Neuronal stem cell (in vitro differentiated cells): ENCODE data around the gene HTN3.

ENCODE experiments used
- DNase-seq: peaks from one replicate; pipeline ENCODE4 v3.0.0-alpha.2; 2013; ENCODE audit warnings: low spot score
- H2AFZ ChIP-seq: one replicate; pipeline ENCODE4 v1.6.1; 2013; ENCODE audit warnings: mild to moderate bottlenecking, low read length, inconsistent platforms
- H2AK5ac ChIP-seq: 2 replicates; pipeline ENCODE4 v1.6.1; 2013; ENCODE audit warnings: low read depth, mild to moderate bottlenecking, inconsistent platforms, low read length, moderate library complexity, mixed read lengths
- H2BK120ac ChIP-seq: 2 replicates; pipeline ENCODE4 v1.6.1; 2013; ENCODE audit warnings: low read depth, mild to moderate bottlenecking, inconsistent platforms, low read length, moderate library complexity, mixed read lengths
- H2BK12ac ChIP-seq: one replicate; pipeline ENCODE4 v1.6.1; 2013; ENCODE audit warnings: low read length, inconsistent platforms
- H2BK15ac ChIP-seq: 2 replicates; pipeline ENCODE4 v1.6.1; 2013; ENCODE audit warnings: mild to moderate bottlenecking, low read length, inconsistent platforms, mixed read lengths
- H2BK5ac ChIP-seq: one replicate; pipeline ENCODE4 v1.6.1; 2013; ENCODE audit warnings: inconsistent platforms, mild to moderate bottlenecking, low read length, moderate library complexity
- H3K14ac ChIP-seq: one replicate; pipeline ENCODE4 v1.6.1; 2013; ENCODE audit warnings: low read length, inconsistent platforms
- H3K18ac ChIP-seq: 2 replicates; pipeline ENCODE4 v1.6.1; 2013; ENCODE audit warnings: low read length, inconsistent platforms
- H3K23ac ChIP-seq: 2 replicates; pipeline ENCODE4 v1.6.1; 2013; ENCODE audit warnings: low read depth, mild to moderate bottlenecking, mixed read lengths, low read length, inconsistent platforms; ENCODE audit not compliant: poor library complexity
- H3K27ac ChIP-seq: replicated peaks from 3 replicates; pipeline ENCODE4 v1.5.1; 2013; ENCODE audit warnings: low read length, inconsistent platforms
- H3K27me3 ChIP-seq, 3 experiments: 2 replicates each; pipeline ENCODE4 v1.6.1; 2013; ENCODE audit warnings: low read length in 3 of 3, mild to moderate bottlenecking in 2 of 3, inconsistent platforms in 1 of 3, low read depth in 1 of 3, mixed read lengths in 1 of 3, moderate library complexity in 1 of 3; ENCODE audit not compliant: control insufficient read depth in 3 of 3, insufficient read depth in 3 of 3
- H3K36me3 ChIP-seq, 2 donors: replicated peaks in 1 of 2; 2 replicates each; pipeline ENCODE4 v1.6.1; 2013; ENCODE audit warnings: low read length in 2 of 2; ENCODE audit not compliant: control insufficient read depth in 2 of 2, insufficient read depth in 2 of 2
- H3K4ac ChIP-seq: 2 replicates; pipeline ENCODE4 v1.6.1; 2013; ENCODE audit warnings: inconsistent platforms, mild to moderate bottlenecking, low read length, moderate library complexity
- H3K4me1 ChIP-seq, 2 donors: 1 replicate in 1 of 2; 2 replicates in 1 of 2; pipeline ENCODE4 v1.6.1; 2013; ENCODE audit warnings: low read length in 2 of 2, low read depth in 1 of 2; ENCODE audit not compliant: control insufficient read depth in 2 of 2, insufficient read depth in 1 of 2
- H3K4me2 ChIP-seq: one replicate; pipeline ENCODE4 v1.6.1; 2013; ENCODE audit warnings: mild to moderate bottlenecking, low read length, inconsistent platforms; ENCODE audit not compliant: insufficient read depth, poor library complexity, severe bottlenecking
- H3K4me3 ChIP-seq, 2 donors: 2 replicates each; pipeline ENCODE4 v1.5.1; 2013; ENCODE audit warnings: low read length in 2 of 2, mild to moderate bottlenecking in 2 of 2, inconsistent platforms in 1 of 2, moderate library complexity in 1 of 2
- H3K79me1 ChIP-seq: one replicate; pipeline ENCODE4 v1.6.1; 2013; ENCODE audit warnings: low read depth, mild to moderate bottlenecking, inconsistent platforms, low read length, moderate library complexity
- H3K9ac ChIP-seq: one replicate; pipeline ENCODE4 v1.6.1; 2013; ENCODE audit warnings: mild to moderate bottlenecking, low read depth, low read length, inconsistent platforms; ENCODE audit not compliant: poor library complexity
- H3K9me3 ChIP-seq, 2 donors: replicated peaks in 1 of 2; 2 replicates each; pipeline versions ENCODE3 to v1.6.1; 2013; ENCODE audit warnings: low read length in 2 of 2, mild to moderate bottlenecking in 2 of 2, inconsistent platforms in 1 of 2, low read depth in 1 of 2, mixed read lengths in 1 of 2, moderate library complexity in 1 of 2; ENCODE audit not compliant: control insufficient read depth in 2 of 2, insufficient read depth in 1 of 2
- H4K8ac ChIP-seq: one replicate; pipeline ENCODE4 v1.6.1; 2013; ENCODE audit warnings: low read depth, mild to moderate bottlenecking, inconsistent platforms, low read length, moderate library complexity
- H4K91ac ChIP-seq: one replicate; pipeline ENCODE4 v1.6.1; 2013; ENCODE audit warnings: low read length, low read depth, mild to moderate bottlenecking, inconsistent platforms; ENCODE audit not compliant: poor library complexity
- WGBS, 2 donors: extraction: QIAGEN DNeasy Blood & Tissue Kit; methylation state at CpG; one replicate each; pipeline ENCODE4 v1.1.7; 2013; ENCODE audit warnings: missing lambda C conversion rate in 2 of 2, mixed read lengths in 1 of 2; ENCODE audit not compliant: insufficient read length in 2 of 2, insufficient replicate concordance in 1 of 2; ENCODE audit errors: extremely low coverage in 2 of 2; 5-methylcytosine and 5-hydroxymethylcytosine counted together

The HTN3 gene

GRCh38 chr4:69994782-69995181 is 33.5 kb upstream of the HTN3 start:
- no peak overlapping the region for H3K9ac ChIP-seq
- H2BK15ac ChIP-seq: no peak overlapping the region
- no peak overlapping the region for H3K14ac ChIP-seq
- WGBS, 2 donors: no CpG with 5 or more reads among the region's 5 CpGs
- H2BK5ac ChIP-seq: no peak overlapping the region
- H4K8ac ChIP-seq: no peak overlapping the region
- no peak overlapping the region for H3K27ac ChIP-seq
- H4K91ac ChIP-seq: no peak overlapping the region
- no peaks in the 10 kb centered on the region for H3K27me3 ChIP-seq
- no peak overlapping the region for H2BK12ac ChIP-seq
- no peak overlapping the region for H3K4me2 ChIP-seq
- no peak overlapping the region for H3K4ac ChIP-seq
- no peaks in the 10 kb centered on the region for H3K9me3 ChIP-seq
- H2AFZ ChIP-seq: no peak overlapping the region
- H3K79me1 ChIP-seq: no peaks in the 10 kb centered on the region
- no peaks in the 10 kb centered on the region for H3K36me3 ChIP-seq
- no peak overlapping the region for H2BK120ac ChIP-seq
- H3K4me1 ChIP-seq: no peaks in the 10 kb centered on the region
- H3K4me3 ChIP-seq: no peak overlapping the region
- no peak overlapping the region for H2AK5ac ChIP-seq
- no peak overlapping the region for H3K18ac ChIP-seq
- no peak overlapping the region for H3K23ac ChIP-seq
- DNase-seq: no peak

GRCh38 chr4:69995526-69996016 is 32.7 kb upstream of the HTN3 start, which contains the start of gene STATH:
Gene STATH, plus strand, starts transcription at chr4:69995966. Its CDS starts 2,472 bp downstream, at chr4:69998438.
- Histone ChIP-seq H3K79me1 (no peaks in the 10 kb centered on the region), H3K36me3 (no peaks in the 10 kb centered on the region), H3K4ac (no peak within 1 kb of the TSS), H3K9ac (no peak within 1 kb of the TSS), H3K27ac (no peak within 1 kb of the TSS), H3K4me1 (no peaks in the 10 kb centered on the region), H3K23ac (no peak within 1 kb of the TSS), H3K18ac (no peak within 1 kb of the TSS), H2BK12ac (no peak within 1 kb of the TSS), H2AK5ac (no peak within 1 kb of the TSS), H3K9me3 (no peaks in the 10 kb centered on the region), H2AFZ (no peak within 1 kb of the TSS), H4K8ac (no peak within 1 kb of the TSS), H2BK5ac (no peak within 1 kb of the TSS), H3K27me3 (no peaks in the 10 kb centered on the region), H3K14ac (no peak within 1 kb of the TSS), H2BK15ac (no peak within 1 kb of the TSS), H3K4me3 (no peak within 1 kb of the TSS), H2BK120ac (no peak within 1 kb of the TSS), H3K4me2 (no peak within 1 kb of the TSS), H4K91ac (no peak within 1 kb of the TSS)
- no peak for DNase-seq
- WGBS, 2 donors: no CpG with 5 or more reads among the region's 3 CpGs

- Histone ChIP-seq H3K36me3 (no peaks in the 10 kb centered on the region), H3K9me3 (no peaks in the 10 kb centered on the region), H3K4me2 (no peak overlapping the region), H3K14ac (no peak overlapping the region), H2BK15ac (no peak overlapping the region), H3K4me1 (no peaks in the 10 kb centered on the region), H4K8ac (no peak overlapping the region), H3K27ac (no peak overlapping the region), H3K79me1 (no peaks in the 10 kb centered on the region), H3K18ac (no peak overlapping the region), H3K23ac (no peak overlapping the region), H2BK12ac (no peak overlapping the region), H2BK120ac (no peak overlapping the region), H3K27me3 (no peaks in the 10 kb centered on the region), H4K91ac (no peak overlapping the region), H3K4me3 (no peak overlapping the region), H2AFZ (no peak overlapping the region), H3K4ac (no peak overlapping the region), H3K9ac (no peak overlapping the region), H2AK5ac (no peak overlapping the region), H2BK5ac (no peak overlapping the region)
- no CpG with 5 or more reads among the region's 3 CpGs for WGBS, 2 donors
- DNase-seq: no peak
These were observed 28.8 kb upstream of the HTN3 start for GRCh38 chr4:69999420-69999819.

- Histone ChIP-seq H3K4me1 (no peaks in the 10 kb centered on the region), H3K18ac (no peak overlapping the region), H2BK5ac (no peak overlapping the region), H3K27me3 (no peaks in the 10 kb centered on the region), H3K4me2 (no peak overlapping the region), H4K91ac (no peak overlapping the region), H3K79me1 (no peaks in the 10 kb centered on the region), H3K36me3 (no peaks in the 10 kb centered on the region), H2BK120ac (no peak overlapping the region), H3K4me3 (no peak overlapping the region), H2AK5ac (no peak overlapping the region), H2BK15ac (no peak overlapping the region), H3K14ac (no peak overlapping the region), H3K9ac (no peak overlapping the region), H3K27ac (no peak overlapping the region), H3K23ac (no peak overlapping the region), H3K9me3 (no peaks in the 10 kb centered on the region), H3K4ac (no peak overlapping the region), H2BK12ac (no peak overlapping the region), H2AFZ (no peak overlapping the region), H4K8ac (no peak overlapping the region)
- DNase-seq: no peak
- no CpG with 5 or more reads among the region's 1 CpG for WGBS, 2 donors
These were observed 27.5 kb upstream of the HTN3 start for GRCh38 chr4:70000711-70001110.
